Activated CD4-positive, CD25-positive, alpha-beta regulatory T cell treated with anti-CD3 and anti-CD28 coated beads, Interleukin-2, amount 50 U/mL, for 24 hours (primary cell): Measurements from ENCODE around the gene MIOS.
"Not testable (repeated sequence)": the region's sequence is repeated elsewhere in the genome, so short reads cannot be mapped to it uniquely, and the experiment has no call there.

Experiments used
- ATAC-seq, 2 donors: fragments of 150-1000 bp; cut with Tn5 transposase; one replicate each; pipeline ENCODE4 v1.10.0; 2021; ENCODE audit warnings: mild to moderate bottlenecking in 1 of 2, moderate library complexity in 1 of 2

The MIOS gene

DNA sequence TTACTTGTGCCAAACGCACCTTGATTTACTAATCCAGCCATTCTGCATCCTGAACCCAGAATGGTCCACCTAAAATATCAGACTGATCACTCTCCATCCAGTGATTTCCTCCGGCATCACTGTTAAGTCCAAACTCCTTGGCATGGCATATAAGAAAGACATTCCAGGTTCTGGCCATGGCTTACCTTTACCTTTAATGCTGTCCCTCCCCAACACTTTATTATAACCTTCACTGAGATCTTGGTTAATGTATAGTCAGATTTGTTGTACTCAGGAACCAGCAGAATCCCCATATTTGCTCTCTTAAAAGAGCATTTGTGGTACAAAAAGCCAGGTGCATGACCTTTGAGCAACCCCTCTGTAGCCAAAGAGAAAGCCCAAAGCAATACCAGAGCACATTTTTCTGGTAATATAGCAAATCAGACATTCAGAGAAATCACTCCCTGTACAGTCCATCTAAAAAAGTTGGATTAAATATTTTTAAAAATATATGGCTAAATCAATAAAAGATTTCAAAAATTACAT lies 84.1 kb downstream of the MIOS start:
- no peak for ATAC-seq

DNA sequence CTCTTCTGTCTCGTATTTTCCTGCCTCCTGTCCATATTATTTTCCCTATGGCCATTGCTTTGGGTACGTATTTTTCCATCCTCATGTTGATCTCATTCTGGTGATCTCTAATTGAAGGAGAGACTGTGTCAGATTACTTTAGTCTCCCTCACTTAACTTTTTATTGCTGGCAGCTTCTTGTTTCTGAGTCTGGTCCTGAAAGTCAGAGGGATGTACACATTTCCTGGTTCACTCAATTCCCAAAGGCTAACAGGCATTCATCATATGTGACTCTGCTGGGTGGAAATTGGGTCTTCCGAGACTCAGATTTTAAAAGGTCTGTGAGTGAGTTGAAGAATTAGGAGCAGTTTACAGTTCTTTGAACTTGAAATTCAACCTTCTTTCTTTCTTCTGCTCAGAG lies 84.8 kb downstream of the MIOS start:
- no peak for ATAC-seq

DNA sequence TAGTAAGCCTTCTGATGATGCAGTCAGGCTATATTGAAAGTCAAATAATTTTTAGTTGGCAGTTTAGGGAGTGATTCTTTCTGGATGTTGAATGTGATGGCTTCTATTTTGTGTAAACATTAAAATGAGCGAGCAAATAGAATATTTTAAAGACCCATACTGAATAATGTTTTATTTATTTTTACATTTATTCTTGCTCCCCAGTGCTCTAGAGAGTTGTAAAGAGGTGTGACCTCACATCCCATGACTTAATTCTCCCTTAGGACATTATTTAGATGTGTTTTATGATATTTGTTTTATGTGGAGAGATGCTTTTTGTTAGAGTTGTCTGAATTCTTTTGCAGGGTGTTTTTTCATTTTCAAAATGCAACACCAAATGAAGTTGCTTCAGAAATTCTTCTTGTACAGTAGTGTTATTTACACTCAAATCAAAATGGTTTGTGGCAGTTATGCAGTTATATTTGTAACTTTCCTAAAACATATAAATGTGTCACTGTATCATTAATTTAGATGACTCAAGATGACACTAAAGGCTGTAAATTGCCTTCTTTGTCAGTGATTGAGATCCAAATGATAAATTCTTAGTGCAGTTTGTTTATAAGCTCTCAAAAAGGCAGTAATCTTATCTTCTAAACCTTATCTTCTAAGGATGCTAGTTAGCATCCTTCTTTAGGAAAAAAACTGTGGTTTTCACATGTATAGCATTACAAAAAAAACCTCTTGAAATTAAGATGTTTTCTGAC lies 86.3 kb downstream of the MIOS start:
- peak in 1 of 2 donors; percentile 7 for ATAC-seq

DNA sequence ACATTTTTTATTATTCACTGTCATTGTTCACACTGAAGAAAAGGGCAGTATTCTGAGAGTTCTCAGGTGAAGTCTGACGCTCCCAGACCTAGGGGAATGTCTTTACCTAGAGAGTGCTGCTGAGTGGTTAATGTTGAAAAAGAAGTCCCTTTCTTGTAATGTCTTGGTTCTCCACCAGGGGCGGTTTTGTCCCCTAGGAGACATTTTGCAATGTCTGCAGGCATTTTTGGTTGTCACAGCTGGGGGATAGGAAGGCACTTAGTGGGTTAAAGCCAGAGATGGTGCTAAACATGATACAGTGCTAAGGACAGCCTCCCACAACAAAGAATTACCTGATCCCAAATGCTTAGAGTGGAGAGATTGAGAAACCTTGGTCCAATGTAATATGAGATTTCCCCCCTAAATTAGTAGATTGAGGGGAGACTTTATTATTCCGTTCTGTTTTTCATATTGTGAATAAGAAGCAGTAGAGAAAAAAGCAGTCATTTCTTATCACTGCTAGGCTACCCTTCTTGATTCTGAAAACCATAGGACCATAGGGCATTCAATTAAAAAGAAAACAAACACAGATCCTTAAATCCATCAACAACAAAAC lies 87.0 kb downstream of the MIOS start:
- ATAC-seq = no peak

DNA sequence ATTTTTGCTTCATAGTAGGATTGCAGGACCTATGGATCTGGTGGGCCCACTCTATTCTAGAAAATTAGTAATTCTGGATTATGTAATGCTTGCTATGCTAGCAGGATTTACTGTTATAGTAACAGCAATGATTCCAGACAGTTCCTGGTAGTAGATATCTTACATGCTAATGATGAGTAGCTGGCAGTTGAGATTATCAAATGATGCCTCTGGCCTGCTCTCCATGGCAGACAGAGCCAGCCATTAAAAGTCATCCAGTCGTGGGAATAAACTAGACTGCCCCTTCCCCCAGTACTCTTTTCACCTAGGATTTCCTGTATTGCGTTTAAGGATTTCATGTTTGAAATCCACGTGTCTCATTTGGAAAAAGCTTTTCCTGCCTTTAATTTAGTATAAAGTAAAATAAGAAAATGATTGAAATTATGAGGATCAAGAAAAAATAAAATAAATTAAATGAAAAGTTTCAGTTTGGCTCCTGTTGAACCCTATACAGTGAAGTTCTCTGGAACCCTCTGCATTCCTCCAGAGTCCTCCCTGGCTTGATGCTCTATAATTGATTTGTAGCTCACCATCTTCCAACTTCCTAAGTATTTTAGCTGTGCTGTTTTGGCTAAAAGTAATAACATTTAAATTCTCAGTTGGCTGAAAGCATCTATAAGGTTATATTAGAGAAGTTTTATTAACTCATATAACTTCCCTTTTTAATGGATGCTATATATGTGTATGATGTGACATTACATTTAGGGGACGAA lies 88.5 kb downstream of the MIOS start:
- ATAC-seq = no peak

DNA sequence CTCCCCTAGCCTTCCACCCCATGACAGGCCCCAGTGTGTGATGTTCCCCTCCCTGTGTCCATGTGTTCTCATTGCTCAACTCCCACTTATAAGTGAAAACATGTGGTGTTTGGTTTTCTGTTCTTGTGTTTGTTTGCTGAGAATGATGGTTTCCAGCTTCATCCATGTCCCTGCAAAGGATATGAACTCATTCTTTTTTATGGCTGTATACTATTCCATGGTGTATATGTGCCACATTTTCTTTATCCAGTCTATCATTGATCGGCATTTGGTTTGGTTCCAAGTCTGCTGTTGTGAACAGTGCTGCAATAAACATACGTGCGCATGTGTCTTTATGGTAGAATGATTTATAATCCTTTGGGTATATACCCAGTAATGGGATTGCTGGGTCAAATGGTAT lies 89.8 kb downstream of the MIOS start:
- not testable (repeated sequence) for ATAC-seq
